ENCODE data around the gene AVPR1A. TPM values are rescaled to one million over a fixed set of nuclear protein-coding genes. Genes with fewer than 3 reads are reported as not detected.

The AVPR1A gene
- total RNA-seq (2021; ENCODE audit: unreplicated experiment) (0.07 TPM), Bru-seq, nascent RNA (not detected), BruChase-seq, experiment 1, labeled RNA remaining after a 6-hour chase (not detected), BruChase-seq, experiment 2, labeled RNA remaining after a 2-hour chase (percentile 12 among the genes with signal in this experiment)
- not detected in 2 replicates for polyA plus RNA-seq (2012)
- long read RNA-seq, result 0 reads

- H3K4me1 ChIP-seq (ENCODE audit: control insufficient read depth in 1 of 2, insufficient read depth in 2 of 2, low read length in 2 of 2), result peaks cover 0 to 11% of the 10 kb centered on the region in 2 experiments; a peak in 1 of 4 replicates
- no peaks in the 10 kb centered on the region for H4K20me1 ChIP-seq (ENCODE audit: insufficient read depth)
- CTCF ChIA-PET, result interaction anchor here (0.8 to 1.7 kb wide), 7 partner anchors 10 to 125 kb away, joined by 3 to 13 read pairs (median 7); no protein-coding TSS in a partner anchor
- no peaks in the 10 kb centered on the region for H3K79me2 ChIP-seq (ENCODE audit: insufficient read depth, low read length)
- no TSS peak for BruUV-seq (replicated peaks)
- no peak for ATAC-seq
- no peak within 1 kb of the TSS for H3K27ac ChIP-seq (ENCODE audit: low read depth, low read length)
- intact Hi-C loops (cut with micrococcal nuclease), result loop anchor here (5.0 kb wide), 1 partner anchor 126 kb away; no protein-coding TSS in a partner anchor
- RAD21 ChIA-PET (ENCODE audit: low non-redundant PET in 1 of 2, low total read pairs in 2 of 2, uncharacterized antibody in 2 of 2, unreplicated experiment in 2 of 2), result no interaction called here
- peak within 1 kb of the TSS; percentile 70 for H3K4me2 ChIP-seq (ENCODE audit: low read length)
- no peaks in the 10 kb centered on the region for H3K9me3 ChIP-seq (ENCODE audit: control insufficient read depth in 1 of 2, insufficient read depth in 1 of 2, low read depth in 1 of 2, low read length in 2 of 2)
- no peak within 1 kb of the TSS for H3K9ac ChIP-seq (ENCODE audit: low read length)
- DNase-seq (ENCODE audit: low read depth, low spot score), result no peak
- H2AFZ ChIP-seq (ENCODE audit: low read depth, low read length, poor library complexity, severe bottlenecking), result peak within 1 kb of the TSS; percentile 87
- H3K4me3 ChIP-seq (replicated peaks in 1 of 2; ENCODE audit: low read depth in 1 of 2, low read length in 2 of 2), result peak within 1 kb of the TSS; percentile 37 to 52
- no peaks in the 10 kb centered on the region for H3K36me3 ChIP-seq (ENCODE audit: control insufficient read depth in 1 of 2, insufficient read depth in 2 of 2, low read length in 2 of 2)
- H3K9me2 ChIP-seq (ENCODE audit: insufficient read depth), result no peaks in the 10 kb centered on the region
- no peak for TF ChIP-seq CEBPB (IDR thresholded peaks at IDR 0.05; ENCODE audit: low read depth)
- TF ChIP-seq POLR2A (IDR thresholded peaks at IDR 0.05; ENCODE audit: borderline replicate concordance, extremely low read depth, insufficient read depth, insufficient read length), result no peak
- no peak for TF ChIP-seq ELF1 (IDR thresholded peaks at IDR 0.05; ENCODE audit: borderline replicate concordance, low read depth)
- TF ChIP-seq ZNF274 (IDR thresholded peaks at IDR 0.05; ENCODE audit: low read depth, low read length), result no peak
- TF ChIP-seq FOSL1 (IDR thresholded peaks at IDR 0.05; ENCODE audit: low read depth), result no peak
- TF ChIP-seq YY1 (IDR thresholded peaks at IDR 0.05; ENCODE audit: extremely low read depth, insufficient replicate concordance, low read depth, low read length), result no peak
- TF ChIP-seq SRF (IDR thresholded peaks at IDR 0.05; ENCODE audit: low read depth), result no peak
- no peak for TF ChIP-seq SIN3A (IDR thresholded peaks at IDR 0.05; ENCODE audit: low read depth)
- no peak for TF ChIP-seq EZH2 (IDR thresholded peaks at IDR 0.05)
- TF ChIP-seq CTCF (IDR thresholded peaks at IDR 0.05 in 2 of 3, conservative IDR thresholded peaks at IDR 0.05 in 1 of 3; ENCODE audit: borderline replicate concordance in 1 of 3, insufficient read depth in 1 of 3, low read depth in 2 of 3, low read length in 2 of 3), result no peak
- no peak for TF ChIP-seq JUND (IDR thresholded peaks at IDR 0.05)
- TF ChIP-seq ATF3 (IDR thresholded peaks at IDR 0.05), result no peak
- TF ChIP-seq EGR1 (IDR thresholded peaks at IDR 0.05; ENCODE audit: low read depth), result no peak
- no peak for TF ChIP-seq SP1 (IDR thresholded peaks at IDR 0.05; ENCODE audit: low read depth)
- no peak for TF ChIP-seq POLR2AphosphoS5 (IDR thresholded peaks at IDR 0.05; ENCODE audit: low read depth, low read length)
- H3K27me3 ChIP-seq (ENCODE audit: insufficient read depth, low read length), result no peaks in the 10 kb centered on the region
- POLR2A ChIA-PET, result no interaction called here
Observed at GRCh38 chr12:63150713-63151622, at the start of gene AVPR1A. AVPR1A (minus strand) TSS chr12:63151201; CDS start chr12:63150836, 365 bp downstream.
